ENCODE results near the gene ARHGAP15. TPM values are rescaled to one million over a fixed set of nuclear protein-coding genes. Genes with fewer than 3 reads are reported as not detected.

Gene ARHGAP15
- total and polyA plus RNA-seq, 3 donors from 2014 or later = 2.2 to 15.0 (median 7.7) TPM

DNA sequence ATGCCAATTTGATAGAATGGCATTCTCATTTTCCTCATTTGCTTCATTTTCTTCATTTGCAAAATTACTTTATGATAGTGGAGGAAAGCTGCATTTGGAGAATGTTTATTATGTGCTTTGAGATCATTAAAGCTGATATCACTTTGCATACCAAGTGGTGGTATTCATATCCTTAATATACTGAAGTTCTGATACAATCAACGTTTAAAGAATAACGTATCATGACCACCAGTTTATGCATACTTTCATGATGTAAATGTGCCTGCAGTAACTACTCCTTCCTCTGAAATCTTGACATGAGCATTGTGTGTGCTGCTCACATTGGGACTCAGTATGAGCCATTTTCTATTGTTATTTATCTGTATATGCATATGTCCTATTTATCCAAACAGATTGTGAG lies 302.1 kb downstream of the ARHGAP15 start:
- no peak for DNase-seq
- Histone ChIP-seq H3K27me3 (no peaks in the 10 kb centered on the region), H3K27ac (no peak overlapping the region), H3K9me3 (no peaks in the 10 kb centered on the region), H3K4me3 (no peak overlapping the region), H3K36me3 (ENCODE audit: low read depth, missing control alignments) (no peaks in the 10 kb centered on the region), H3K4me1 (no peaks in the 10 kb centered on the region)
- WGBS, 2 donors = 71 to 72% methylated on average over 2 of the region's 2 CpGs
- intact Hi-C loops (cut with DNase I; ENCODE audit: low total_unique reads) = no loop called here
- TF ChIP-seq, protein P1, sequence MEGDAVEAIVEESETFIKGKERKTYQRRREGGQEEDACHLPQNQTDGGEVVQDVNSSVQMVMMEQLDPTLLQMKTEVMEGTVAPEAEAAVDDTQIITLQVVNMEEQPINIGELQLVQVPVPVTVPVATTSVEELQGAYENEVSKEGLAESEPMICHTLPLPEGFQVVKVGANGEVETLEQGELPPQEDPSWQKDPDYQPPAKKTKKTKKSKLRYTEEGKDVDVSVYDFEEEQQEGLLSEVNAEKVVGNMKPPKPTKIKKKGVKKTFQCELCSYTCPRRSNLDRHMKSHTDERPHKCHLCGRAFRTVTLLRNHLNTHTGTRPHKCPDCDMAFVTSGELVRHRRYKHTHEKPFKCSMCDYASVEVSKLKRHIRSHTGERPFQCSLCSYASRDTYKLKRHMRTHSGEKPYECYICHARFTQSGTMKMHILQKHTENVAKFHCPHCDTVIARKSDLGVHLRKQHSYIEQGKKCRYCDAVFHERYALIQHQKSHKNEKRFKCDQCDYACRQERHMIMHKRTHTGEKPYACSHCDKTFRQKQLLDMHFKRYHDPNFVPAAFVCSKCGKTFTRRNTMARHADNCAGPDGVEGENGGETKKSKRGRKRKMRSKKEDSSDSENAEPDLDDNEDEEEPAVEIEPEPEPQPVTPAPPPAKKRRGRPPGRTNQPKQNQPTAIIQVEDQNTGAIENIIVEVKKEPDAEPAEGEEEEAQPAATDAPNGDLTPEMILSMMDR (IDR thresholded peaks at IDR 0.05) = no peak
- no peak for TF ChIP-seq POLR2A (IDR thresholded peaks at IDR 0.05)

- intact Hi-C loops (cut with DNase I; ENCODE audit: low total_unique reads) = no loop called here
- TF ChIP-seq, protein P1 (IDR thresholded peaks at IDR 0.05) = no peak
- no peak for DNase-seq
- Histone ChIP-seq H3K9me3 (no peaks in the 10 kb centered on the region), H3K36me3 (ENCODE audit: low read depth, missing control alignments) (no peaks in the 10 kb centered on the region), H3K4me1 (no peaks in the 10 kb centered on the region), H3K4me3 (no peak overlapping the region), H3K27me3 (no peaks in the 10 kb centered on the region), H3K27ac (no peak overlapping the region)
- 57 to 61% methylated on average over 3 of the region's 3 CpGs for WGBS, 2 donors
Measured at GRCh38 chr2:143433251-143433650, 304.0 kb downstream of the ARHGAP15 start.

DNA sequence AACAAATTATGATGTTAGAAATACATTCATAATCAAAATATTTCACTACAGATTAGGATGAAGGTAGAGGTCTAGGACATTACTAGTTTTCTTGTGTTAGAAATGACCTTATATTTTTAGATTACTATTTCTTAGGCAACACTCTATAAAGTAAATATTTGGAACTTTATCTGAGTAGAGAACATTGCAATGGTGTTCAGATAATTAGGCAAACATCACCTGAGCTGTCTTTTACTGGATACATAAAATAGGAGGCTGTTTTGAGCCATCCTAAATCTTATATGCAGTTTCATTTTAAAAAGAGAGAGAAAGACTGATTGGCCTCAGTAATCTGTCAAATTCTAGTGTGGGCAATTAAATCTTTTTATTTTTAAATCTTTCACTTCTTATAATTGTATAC lies 304.6 kb downstream of the ARHGAP15 start:
- H3K36me3 ChIP-seq (ENCODE audit: low read depth, missing control alignments) = no peaks in the 10 kb centered on the region
- intact Hi-C loops (cut with DNase I; ENCODE audit: low total_unique reads) = no loop called here
- no peak overlapping the region for H3K27ac ChIP-seq
- TF ChIP-seq POLR2A (IDR thresholded peaks at IDR 0.05) = no peak
- H3K9me3 ChIP-seq = no peaks in the 10 kb centered on the region
- H3K4me1 ChIP-seq = no peaks in the 10 kb centered on the region
- no peaks in the 10 kb centered on the region for H3K27me3 ChIP-seq
- DNase-seq = no peak
- H3K4me3 ChIP-seq = no peak overlapping the region

GRCh38 chr2:143434445-143434844 lies 305.2 kb downstream of the ARHGAP15 start:
- Histone ChIP-seq H3K27ac (no peak overlapping the region), H3K4me3 (no peak overlapping the region), H3K4me1 (no peaks in the 10 kb centered on the region), H3K36me3 (ENCODE audit: low read depth, missing control alignments) (no peaks in the 10 kb centered on the region), H3K27me3 (no peaks in the 10 kb centered on the region), H3K9me3 (no peaks in the 10 kb centered on the region)
- TF ChIP-seq, protein P1 (IDR thresholded peaks at IDR 0.05) = no peak
- no peak for TF ChIP-seq POLR2A (IDR thresholded peaks at IDR 0.05)
- intact Hi-C loops (cut with DNase I; ENCODE audit: low total_unique reads) = no loop called here
- WGBS, 2 donors = 85 to 86% methylated on average over 3 of the region's 3 CpGs
- DNase-seq = no peak

GRCh38 chr2:143435131-143435530 lies 305.9 kb downstream of the ARHGAP15 start:
- no peak overlapping the region for H3K4me3 ChIP-seq
- WGBS, 2 donors = 52 to 72% methylated on average over 6 of the region's 6 CpGs
- H3K4me1 ChIP-seq = no peaks in the 10 kb centered on the region
- no peak overlapping the region for H3K27ac ChIP-seq
- no peaks in the 10 kb centered on the region for H3K9me3 ChIP-seq
- intact Hi-C loops (cut with DNase I; ENCODE audit: low total_unique reads) = no loop called here
- no peaks in the 10 kb centered on the region for H3K36me3 ChIP-seq (ENCODE audit: low read depth, missing control alignments)
- no peak for DNase-seq
- no peak for TF ChIP-seq POLR2A (IDR thresholded peaks at IDR 0.05)
- TF ChIP-seq, protein P1 (IDR thresholded peaks at IDR 0.05) = no peak
- no peaks in the 10 kb centered on the region for H3K27me3 ChIP-seq
